Skin epidermis (tissue), 12 donors: Measurements from ENCODE around the gene RAE1.
A peak's percentile ranks its signal among the peaks of the same experiment; 100 is the strongest.

Source experiments
- H3K27ac ChIP-seq, 21 experiments: fragments of 200-600 bp; sonication (generic) in 11 of 21; one replicate each; pipeline ENCODE4 v1.5.0; 2020; ENCODE audit warnings: mild to moderate bottlenecking in 3 of 21, inconsistent platforms in 2 of 21, moderate library complexity in 2 of 21
- H3K4me3 ChIP-seq, 7 experiments: fragments of 200-600 bp; sonication (generic) in 2 of 7; one replicate each; pipeline ENCODE4 v1.5.0; 2020; ENCODE audit warnings: inconsistent platforms in 2 of 7, mild to moderate bottlenecking in 2 of 7, moderate library complexity in 1 of 7

RAE1 gene

GRCh38 chr20:57351042-57351783 is at the start of gene RAE1:
Gene RAE1, plus strand, starts transcription at chr20:57351255. Its CDS starts 2,784 bp downstream, at chr20:57354039.
- peak within 1 kb of the TSS; percentile 63 to 99 (median 79) for H3K4me3 ChIP-seq
- peak within 1 kb of the TSS; percentile 44 to 96 (median 90) for H3K27ac ChIP-seq

GRCh38 chr20:57306747-57307146 is 44.3 kb upstream of the RAE1 start:
- peak overlapping the region in 3 of 21 experiments; percentile 24 to 42 (median 40) for H3K27ac ChIP-seq
- H3K4me3 ChIP-seq = no peak overlapping the region

GRCh38 chr20:57308451-57309271 is 42.4 kb upstream of the RAE1 start:
- H3K27ac ChIP-seq = no peak overlapping the region

GRCh38 chr20:57309544-57310115 is 41.4 kb upstream of the RAE1 start:
- no peak overlapping the region for H3K27ac ChIP-seq
- no peak overlapping the region for H3K4me3 ChIP-seq

More at GRCh38 chr20:57308451-57309271, 42.4 kb upstream of the RAE1 start:
- H3K4me3 ChIP-seq = no peak overlapping the region

- H3K27ac ChIP-seq = no peak overlapping the region
- H3K4me3 ChIP-seq = no peak overlapping the region
Measured at GRCh38 chr20:57310821-57311514, 40.1 kb upstream of the RAE1 start.

GRCh38 chr20:57312138-57312537 is 38.9 kb upstream of the RAE1 start:
- no peak overlapping the region for H3K27ac ChIP-seq
- H3K4me3 ChIP-seq = no peak overlapping the region

- no peak overlapping the region for H3K27ac ChIP-seq
- H3K4me3 ChIP-seq = no peak overlapping the region
Measured at GRCh38 chr20:57313230-57313629, 37.8 kb upstream of the RAE1 start.

GRCh38 chr20:57313951-57314350 is 37.1 kb upstream of the RAE1 start:
- no peak overlapping the region for H3K4me3 ChIP-seq
- no peak overlapping the region for H3K27ac ChIP-seq

GRCh38 chr20:57315083-57315975 is 35.7 kb upstream of the RAE1 start:
- Histone ChIP-seq H3K27ac (peak overlapping the region in 6 of 21 experiments; percentile 3 to 36 (median 18)), H3K4me3 (no peak overlapping the region)

- peak overlapping the region in 3 of 21 experiments; percentile 16 to 31 (median 20) for H3K27ac ChIP-seq
- no peak overlapping the region for H3K4me3 ChIP-seq
Measured at GRCh38 chr20:57315976-57316480, 35.0 kb upstream of the RAE1 start.

- H3K27ac ChIP-seq = no peak overlapping the region
- H3K4me3 ChIP-seq = no peak overlapping the region
Measured at GRCh38 chr20:57316795-57317201, 34.3 kb upstream of the RAE1 start.

- no peak overlapping the region for H3K27ac ChIP-seq
- H3K4me3 ChIP-seq = no peak overlapping the region
Measured at GRCh38 chr20:57317316-57317788, 33.7 kb upstream of the RAE1 start.

- H3K27ac ChIP-seq = no peak overlapping the region
- H3K4me3 ChIP-seq = no peak overlapping the region
Measured at GRCh38 chr20:57317789-57318371, 33.2 kb upstream of the RAE1 start.

- no peak overlapping the region for H3K4me3 ChIP-seq
- H3K27ac ChIP-seq = no peak overlapping the region
Measured at GRCh38 chr20:57319584-57319983, 31.5 kb upstream of the RAE1 start.

- H3K4me3 ChIP-seq = no peak overlapping the region
- H3K27ac ChIP-seq = no peak overlapping the region
Measured at GRCh38 chr20:57320358-57320757, 30.7 kb upstream of the RAE1 start.

GRCh38 chr20:57321142-57321541 is 29.9 kb upstream of the RAE1 start:
- Histone ChIP-seq H3K27ac (peak overlapping the region in 1 of 21 experiments; percentile 34), H3K4me3 (no peak overlapping the region)

- Histone ChIP-seq H3K4me3 (no peak overlapping the region), H3K27ac (peak overlapping the region in 9 of 21 experiments; percentile 10 to 73 (median 47))
Measured at GRCh38 chr20:57322476-57322875, 28.6 kb upstream of the RAE1 start.

- H3K4me3 ChIP-seq = no peak overlapping the region
- H3K27ac ChIP-seq = peak overlapping the region in 13 of 21 experiments; percentile 2 to 78 (median 47)
Measured at GRCh38 chr20:57323034-57323433, 28.0 kb upstream of the RAE1 start.
